ENCODE results near the gene RHOXF2.

DNA sequence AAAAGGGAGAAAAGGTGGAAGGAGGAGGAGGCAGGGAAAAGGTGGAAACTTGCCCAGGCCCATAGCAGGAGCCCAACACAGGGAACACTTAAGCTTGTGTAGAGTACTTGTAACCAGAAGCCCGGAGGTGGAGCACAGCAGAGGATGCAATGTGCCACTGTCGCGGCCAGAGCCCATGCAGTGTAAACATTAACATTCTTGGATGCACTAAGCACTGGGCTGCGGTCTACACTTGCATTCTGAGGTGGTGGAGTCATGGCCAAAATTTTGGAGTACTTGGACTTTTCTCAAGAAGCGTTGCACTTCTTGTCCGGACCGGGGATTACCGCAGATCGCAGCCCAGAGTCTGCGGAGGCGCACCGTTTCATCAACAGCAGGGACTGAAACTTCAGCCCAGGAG is 38.2 kb upstream of the RHOXF2 start:
- TF ChIP-seq, protein P1, sequence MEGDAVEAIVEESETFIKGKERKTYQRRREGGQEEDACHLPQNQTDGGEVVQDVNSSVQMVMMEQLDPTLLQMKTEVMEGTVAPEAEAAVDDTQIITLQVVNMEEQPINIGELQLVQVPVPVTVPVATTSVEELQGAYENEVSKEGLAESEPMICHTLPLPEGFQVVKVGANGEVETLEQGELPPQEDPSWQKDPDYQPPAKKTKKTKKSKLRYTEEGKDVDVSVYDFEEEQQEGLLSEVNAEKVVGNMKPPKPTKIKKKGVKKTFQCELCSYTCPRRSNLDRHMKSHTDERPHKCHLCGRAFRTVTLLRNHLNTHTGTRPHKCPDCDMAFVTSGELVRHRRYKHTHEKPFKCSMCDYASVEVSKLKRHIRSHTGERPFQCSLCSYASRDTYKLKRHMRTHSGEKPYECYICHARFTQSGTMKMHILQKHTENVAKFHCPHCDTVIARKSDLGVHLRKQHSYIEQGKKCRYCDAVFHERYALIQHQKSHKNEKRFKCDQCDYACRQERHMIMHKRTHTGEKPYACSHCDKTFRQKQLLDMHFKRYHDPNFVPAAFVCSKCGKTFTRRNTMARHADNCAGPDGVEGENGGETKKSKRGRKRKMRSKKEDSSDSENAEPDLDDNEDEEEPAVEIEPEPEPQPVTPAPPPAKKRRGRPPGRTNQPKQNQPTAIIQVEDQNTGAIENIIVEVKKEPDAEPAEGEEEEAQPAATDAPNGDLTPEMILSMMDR (IDR thresholded peaks at IDR 0.05; ENCODE audit: low read depth, low read length, poor library complexity, severe bottlenecking), result no peak
- TF ChIP-seq EZH2phosphoT487 (IDR thresholded peaks at IDR 0.05; ENCODE audit: borderline replicate concordance, low read length), result no peak
